ENCODE results near the gene STRN3. TPM values are rescaled to one million over a fixed set of nuclear protein-coding genes. Genes with fewer than 3 reads are reported as not detected.

The STRN3 gene
- total and polyA plus RNA-seq, 4 donors = 6.8 to 47.5 (median 31.2) TPM

DNA sequence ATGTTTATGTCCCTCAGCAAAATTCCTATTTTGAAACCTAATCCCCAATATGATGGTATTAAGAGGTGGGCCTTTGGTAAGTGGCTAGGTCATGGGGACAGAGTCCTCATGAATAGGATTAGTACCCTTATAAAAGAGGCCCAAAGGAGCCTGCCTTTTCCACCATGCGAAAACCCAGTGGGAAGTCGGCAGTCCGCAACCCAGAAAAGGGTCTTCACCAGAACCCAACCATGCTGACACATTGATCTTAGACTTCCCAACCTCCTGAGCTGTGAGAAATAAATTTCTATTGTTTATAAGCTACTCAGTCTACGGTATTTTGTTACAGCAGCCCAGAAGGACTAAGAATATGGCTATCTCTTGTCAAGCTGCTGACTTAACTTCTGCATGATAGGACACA, 85.3 kb downstream of the STRN3 start:
- peaks cover 8 to 36% (median 21%) of the 10 kb centered on the region in 4 donors for H3K36me3 ChIP-seq (ENCODE audit: control insufficient read depth in 4 of 4, insufficient read depth in 3 of 4, low read depth in 1 of 4, low read length in 3 of 4)
- no peak overlapping the region for H3K4me3 ChIP-seq (ENCODE audit: low read depth in 1 of 3, low read length in 3 of 3)
- DNase-seq (ENCODE audit: low spot score) = no peak
- 99% methylated on average over 4 of the region's 4 CpGs for WGBS
- TF ChIP-seq GABPA (IDR thresholded peaks at IDR 0.05 in 1 of 2, conservative IDR thresholded peaks at IDR 0.05 in 1 of 2) (no peak), RXRA (IDR thresholded peaks at IDR 0.05) (no peak), TAF1 (conservative IDR thresholded peaks at IDR 0.05) (no peak), HNF4A (conservative IDR thresholded peaks at IDR 0.05) (no peak), FOXA2 (IDR thresholded peaks at IDR 0.05) (no peak), FOXA1 (IDR thresholded peaks at IDR 0.05) (no peak), JUND (IDR thresholded peaks at IDR 0.05) (no peak), SP1 (IDR thresholded peaks at IDR 0.05) (no peak), NR2F2 (IDR thresholded peaks at IDR 0.05) (no peak)
- TF ChIP-seq, protein P1, sequence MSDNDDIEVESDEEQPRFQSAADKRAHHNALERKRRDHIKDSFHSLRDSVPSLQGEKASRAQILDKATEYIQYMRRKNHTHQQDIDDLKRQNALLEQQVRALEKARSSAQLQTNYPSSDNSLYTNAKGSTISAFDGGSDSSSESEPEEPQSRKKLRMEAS (IDR thresholded peaks at IDR 0.05) = no peak
- TF ChIP-seq, protein P2, sequence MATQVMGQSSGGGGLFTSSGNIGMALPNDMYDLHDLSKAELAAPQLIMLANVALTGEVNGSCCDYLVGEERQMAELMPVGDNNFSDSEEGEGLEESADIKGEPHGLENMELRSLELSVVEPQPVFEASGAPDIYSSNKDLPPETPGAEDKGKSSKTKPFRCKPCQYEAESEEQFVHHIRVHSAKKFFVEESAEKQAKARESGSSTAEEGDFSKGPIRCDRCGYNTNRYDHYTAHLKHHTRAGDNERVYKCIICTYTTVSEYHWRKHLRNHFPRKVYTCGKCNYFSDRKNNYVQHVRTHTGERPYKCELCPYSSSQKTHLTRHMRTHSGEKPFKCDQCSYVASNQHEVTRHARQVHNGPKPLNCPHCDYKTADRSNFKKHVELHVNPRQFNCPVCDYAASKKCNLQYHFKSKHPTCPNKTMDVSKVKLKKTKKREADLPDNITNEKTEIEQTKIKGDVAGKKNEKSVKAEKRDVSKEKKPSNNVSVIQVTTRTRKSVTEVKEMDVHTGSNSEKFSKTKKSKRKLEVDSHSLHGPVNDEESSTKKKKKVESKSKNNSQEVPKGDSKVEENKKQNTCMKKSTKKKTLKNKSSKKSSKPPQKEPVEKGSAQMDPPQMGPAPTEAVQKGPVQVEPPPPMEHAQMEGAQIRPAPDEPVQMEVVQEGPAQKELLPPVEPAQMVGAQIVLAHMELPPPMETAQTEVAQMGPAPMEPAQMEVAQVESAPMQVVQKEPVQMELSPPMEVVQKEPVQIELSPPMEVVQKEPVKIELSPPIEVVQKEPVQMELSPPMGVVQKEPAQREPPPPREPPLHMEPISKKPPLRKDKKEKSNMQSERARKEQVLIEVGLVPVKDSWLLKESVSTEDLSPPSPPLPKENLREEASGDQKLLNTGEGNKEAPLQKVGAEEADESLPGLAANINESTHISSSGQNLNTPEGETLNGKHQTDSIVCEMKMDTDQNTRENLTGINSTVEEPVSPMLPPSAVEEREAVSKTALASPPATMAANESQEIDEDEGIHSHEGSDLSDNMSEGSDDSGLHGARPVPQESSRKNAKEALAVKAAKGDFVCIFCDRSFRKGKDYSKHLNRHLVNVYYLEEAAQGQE (IDR thresholded peaks at IDR 0.05) = no peak
- TF ChIP-seq, protein P3, sequence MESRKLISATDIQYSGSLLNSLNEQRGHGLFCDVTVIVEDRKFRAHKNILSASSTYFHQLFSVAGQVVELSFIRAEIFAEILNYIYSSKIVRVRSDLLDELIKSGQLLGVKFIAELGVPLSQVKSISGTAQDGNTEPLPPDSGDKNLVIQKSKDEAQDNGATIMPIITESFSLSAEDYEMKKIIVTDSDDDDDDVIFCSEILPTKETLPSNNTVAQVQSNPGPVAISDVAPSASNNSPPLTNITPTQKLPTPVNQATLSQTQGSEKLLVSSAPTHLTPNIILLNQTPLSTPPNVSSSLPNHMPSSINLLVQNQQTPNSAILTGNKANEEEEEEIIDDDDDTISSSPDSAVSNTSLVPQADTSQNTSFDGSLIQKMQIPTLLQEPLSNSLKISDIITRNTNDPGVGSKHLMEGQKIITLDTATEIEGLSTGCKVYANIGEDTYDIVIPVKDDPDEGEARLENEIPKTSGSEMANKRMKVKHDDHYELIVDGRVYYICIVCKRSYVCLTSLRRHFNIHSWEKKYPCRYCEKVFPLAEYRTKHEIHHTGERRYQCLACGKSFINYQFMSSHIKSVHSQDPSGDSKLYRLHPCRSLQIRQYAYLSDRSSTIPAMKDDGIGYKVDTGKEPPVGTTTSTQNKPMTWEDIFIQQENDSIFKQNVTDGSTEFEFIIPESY (IDR thresholded peaks at IDR 0.05) = no peak
- H3K4me1 ChIP-seq (ENCODE audit: control insufficient read depth in 4 of 4, insufficient read depth in 4 of 4, low read length in 3 of 4) = no peaks in the 10 kb centered on the region
- no peaks in the 10 kb centered on the region for H3K27me3 ChIP-seq (ENCODE audit: control insufficient read depth in 4 of 4, insufficient read depth in 4 of 4, low read length in 3 of 4)
- H3K9me3 ChIP-seq (ENCODE audit: control insufficient read depth in 4 of 4, low read length in 3 of 4) = no peaks in the 10 kb centered on the region
- no peak overlapping the region for H3K9ac ChIP-seq (ENCODE audit: low read depth in 1 of 2, low read length in 2 of 2)
- H3K27ac ChIP-seq (ENCODE audit: low read depth in 1 of 2, low read length in 2 of 2) = no peak overlapping the region

DNA sequence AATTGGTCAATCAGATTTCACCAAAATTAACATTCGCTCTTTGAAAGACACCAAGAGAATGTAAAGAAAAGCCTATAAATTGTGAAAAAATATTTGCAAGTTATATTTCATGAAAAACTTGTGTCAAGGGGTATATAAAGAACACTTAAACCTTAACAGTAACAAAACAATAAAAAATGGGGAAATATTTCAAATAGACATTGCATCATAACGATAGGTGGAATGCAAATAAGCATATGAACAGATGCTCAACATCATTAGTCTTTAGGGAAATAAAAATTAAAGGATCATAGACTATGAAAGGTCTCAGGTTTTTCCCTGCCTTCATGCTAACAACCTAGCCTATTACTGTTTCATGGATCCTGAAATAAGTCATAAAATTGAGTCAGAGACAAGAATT, 87.6 kb downstream of the STRN3 start:
- WGBS = 97% methylated on average over 2 of the region's 2 CpGs
- Histone ChIP-seq H3K27me3 (ENCODE audit: control insufficient read depth in 4 of 4, insufficient read depth in 4 of 4, low read length in 3 of 4) (no peaks in the 10 kb centered on the region), H3K36me3 (ENCODE audit: control insufficient read depth in 4 of 4, insufficient read depth in 3 of 4, low read depth in 1 of 4, low read length in 3 of 4) (peaks cover 3 to 37% (median 20%) of the 10 kb centered on the region in 4 donors)

More for the DNA sequence above, 87.6 kb downstream of the STRN3 start:
- Histone ChIP-seq H3K4me1 (ENCODE audit: control insufficient read depth in 4 of 4, insufficient read depth in 4 of 4, low read length in 3 of 4) (no peaks in the 10 kb centered on the region), H3K27ac (ENCODE audit: low read depth in 1 of 2, low read length in 2 of 2) (no peak overlapping the region), H3K9me3 (ENCODE audit: control insufficient read depth in 4 of 4, low read length in 3 of 4) (no peaks in the 10 kb centered on the region), H3K9ac (ENCODE audit: low read depth in 1 of 2, low read length in 2 of 2) (no peak overlapping the region), H3K4me3 (ENCODE audit: low read depth in 1 of 3, low read length in 3 of 3) (no peak overlapping the region)
- DNase-seq (ENCODE audit: low spot score) = no peak
- TF ChIP-seq, protein P4, sequence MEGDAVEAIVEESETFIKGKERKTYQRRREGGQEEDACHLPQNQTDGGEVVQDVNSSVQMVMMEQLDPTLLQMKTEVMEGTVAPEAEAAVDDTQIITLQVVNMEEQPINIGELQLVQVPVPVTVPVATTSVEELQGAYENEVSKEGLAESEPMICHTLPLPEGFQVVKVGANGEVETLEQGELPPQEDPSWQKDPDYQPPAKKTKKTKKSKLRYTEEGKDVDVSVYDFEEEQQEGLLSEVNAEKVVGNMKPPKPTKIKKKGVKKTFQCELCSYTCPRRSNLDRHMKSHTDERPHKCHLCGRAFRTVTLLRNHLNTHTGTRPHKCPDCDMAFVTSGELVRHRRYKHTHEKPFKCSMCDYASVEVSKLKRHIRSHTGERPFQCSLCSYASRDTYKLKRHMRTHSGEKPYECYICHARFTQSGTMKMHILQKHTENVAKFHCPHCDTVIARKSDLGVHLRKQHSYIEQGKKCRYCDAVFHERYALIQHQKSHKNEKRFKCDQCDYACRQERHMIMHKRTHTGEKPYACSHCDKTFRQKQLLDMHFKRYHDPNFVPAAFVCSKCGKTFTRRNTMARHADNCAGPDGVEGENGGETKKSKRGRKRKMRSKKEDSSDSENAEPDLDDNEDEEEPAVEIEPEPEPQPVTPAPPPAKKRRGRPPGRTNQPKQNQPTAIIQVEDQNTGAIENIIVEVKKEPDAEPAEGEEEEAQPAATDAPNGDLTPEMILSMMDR (IDR thresholded peaks at IDR 0.05; ENCODE audit: low read depth, low read length, missing input control) = no peak
- no peak for TF ChIP-seq JUND (IDR thresholded peaks at IDR 0.05)
- TF ChIP-seq FOXA1 (IDR thresholded peaks at IDR 0.05) = no peak
- TF ChIP-seq HNF4A (conservative IDR thresholded peaks at IDR 0.05) = no peak
- no peak for TF ChIP-seq HNF4G (IDR thresholded peaks at IDR 0.05)
- TF ChIP-seq, protein P5, sequence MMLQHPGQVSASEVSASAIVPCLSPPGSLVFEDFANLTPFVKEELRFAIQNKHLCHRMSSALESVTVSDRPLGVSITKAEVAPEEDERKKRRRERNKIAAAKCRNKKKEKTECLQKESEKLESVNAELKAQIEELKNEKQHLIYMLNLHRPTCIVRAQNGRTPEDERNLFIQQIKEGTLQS (IDR thresholded peaks at IDR 0.05) = no peak
- no peak for TF ChIP-seq NR2F2 (IDR thresholded peaks at IDR 0.05)
- no peak for TF ChIP-seq SP1 (IDR thresholded peaks at IDR 0.05)
- no peak for TF ChIP-seq EGR1 (IDR thresholded peaks at IDR 0.05; ENCODE audit: low read depth in 2 of 2)
- TF ChIP-seq RAD21 (IDR thresholded peaks at IDR 0.05) = no peak

Data from liver (tissue), 9 donors.